ENCODE data around the gene KCNH4. TPM values are rescaled to one million over a fixed set of nuclear protein-coding genes. Genes with fewer than 3 reads are reported as not detected.

The KCNH4 gene
- polyA plus RNA-seq, 1 donor (not counting 4 experiments of a cell fraction or from before 2014, with no cell fraction given), result not detected

DNA sequence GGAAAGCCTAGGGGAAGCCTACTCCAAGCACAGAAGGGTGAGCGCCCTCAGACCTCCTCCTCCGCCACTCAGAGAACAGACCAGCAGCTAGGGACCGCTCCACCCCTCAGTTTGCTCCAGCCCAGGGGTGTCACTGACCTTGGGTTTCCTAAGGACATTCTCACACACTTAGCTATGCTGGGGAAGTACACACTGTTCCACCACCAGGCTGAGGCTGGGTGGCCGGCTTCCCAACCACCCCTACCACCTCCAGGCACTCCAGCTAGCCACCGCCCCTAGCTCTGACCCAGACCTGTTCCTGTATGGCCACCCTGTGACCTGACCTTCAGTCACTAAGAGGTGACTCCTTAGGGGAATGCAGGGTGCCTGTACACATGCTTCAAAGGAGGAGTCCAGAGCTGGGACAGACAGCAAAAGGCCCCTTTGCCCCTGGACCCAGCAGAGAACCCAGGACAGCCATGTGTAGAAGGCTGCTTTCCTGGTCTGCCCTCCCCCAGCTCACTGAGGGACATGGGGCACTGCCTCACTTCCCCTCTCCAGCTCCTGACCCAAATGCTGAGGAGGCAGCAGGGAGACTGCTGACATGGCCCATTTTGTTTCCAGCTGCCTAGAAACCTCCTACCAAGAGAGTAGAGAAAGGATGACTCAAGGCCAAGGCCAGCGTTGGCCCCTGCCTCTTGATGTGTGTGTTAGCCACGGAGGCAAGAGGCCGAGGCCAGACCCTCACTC lies 51.7 kb downstream of the KCNH4 start:
- no peak overlapping the region for H3K4me3 ChIP-seq (ENCODE audit: control insufficient read depth in 2 of 3, extremely low read depth in 1 of 3, insufficient read depth in 2 of 3, low read depth in 1 of 3, low read length in 3 of 3)
- H3K4me1 ChIP-seq (ENCODE audit: control insufficient read depth, extremely low read depth, insufficient read depth, low read length), result peaks cover 15% of the 10 kb centered on the region
- peaks cover 2% of the 10 kb centered on the region for H3K9me1 ChIP-seq (ENCODE audit: control insufficient read depth, extremely low read depth, insufficient read depth, low read length)
- H3K27ac ChIP-seq (ENCODE audit: control insufficient read depth, insufficient read depth, low read length), result no peak overlapping the region
- H3K4me2 ChIP-seq (ENCODE audit: control insufficient read depth, extremely low read depth, insufficient read depth, low read depth, low read length), result no peak overlapping the region
- dilution Hi-C loops (cut with MboI; ENCODE audit: extremely low pct_ligation_motif_present, low sequenced_read_pairs), result no loop called here
- H3K27me3 ChIP-seq (ENCODE audit: control insufficient read depth, extremely low read depth, insufficient read depth, low read length), result no peaks in the 10 kb centered on the region
- no peak overlapping the region for H2AFZ ChIP-seq (ENCODE audit: control insufficient read depth, low read length)
- FAIRE-seq (no peak), DNase-seq (ENCODE audit: low read depth, low spot score) (no peak)
- peaks cover 39% of the 10 kb centered on the region for H3K79me2 ChIP-seq (ENCODE audit: control insufficient read depth, insufficient read depth, low read length)
- peaks cover 46% of the 10 kb centered on the region in 2 experiments for H3K36me3 ChIP-seq (ENCODE audit: control insufficient read depth in 2 of 2, extremely low read depth in 1 of 2, insufficient read depth in 2 of 2, low read length in 2 of 2)
- H3K9me3 ChIP-seq (ENCODE audit: control insufficient read depth, low read depth, low read length), result no peaks in the 10 kb centered on the region
- H3K9ac ChIP-seq (ENCODE audit: control insufficient read depth, extremely low read depth, insufficient read depth, low read length), result no peak overlapping the region
- TF ChIP-seq, protein P1, sequence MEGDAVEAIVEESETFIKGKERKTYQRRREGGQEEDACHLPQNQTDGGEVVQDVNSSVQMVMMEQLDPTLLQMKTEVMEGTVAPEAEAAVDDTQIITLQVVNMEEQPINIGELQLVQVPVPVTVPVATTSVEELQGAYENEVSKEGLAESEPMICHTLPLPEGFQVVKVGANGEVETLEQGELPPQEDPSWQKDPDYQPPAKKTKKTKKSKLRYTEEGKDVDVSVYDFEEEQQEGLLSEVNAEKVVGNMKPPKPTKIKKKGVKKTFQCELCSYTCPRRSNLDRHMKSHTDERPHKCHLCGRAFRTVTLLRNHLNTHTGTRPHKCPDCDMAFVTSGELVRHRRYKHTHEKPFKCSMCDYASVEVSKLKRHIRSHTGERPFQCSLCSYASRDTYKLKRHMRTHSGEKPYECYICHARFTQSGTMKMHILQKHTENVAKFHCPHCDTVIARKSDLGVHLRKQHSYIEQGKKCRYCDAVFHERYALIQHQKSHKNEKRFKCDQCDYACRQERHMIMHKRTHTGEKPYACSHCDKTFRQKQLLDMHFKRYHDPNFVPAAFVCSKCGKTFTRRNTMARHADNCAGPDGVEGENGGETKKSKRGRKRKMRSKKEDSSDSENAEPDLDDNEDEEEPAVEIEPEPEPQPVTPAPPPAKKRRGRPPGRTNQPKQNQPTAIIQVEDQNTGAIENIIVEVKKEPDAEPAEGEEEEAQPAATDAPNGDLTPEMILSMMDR (optimal IDR thresholded peaks at IDR 0.05 in 1 of 3, IDR thresholded peaks at IDR 0.05 in 1 of 3, conservative IDR thresholded peaks at IDR 0.05 in 1 of 3; ENCODE audit: extremely low read depth in 1 of 3, insufficient read depth in 2 of 3, low read length in 3 of 3), result no peak
- TF ChIP-seq EZH2 (IDR thresholded peaks at IDR 0.05; ENCODE audit: low read length), result no peak
- H4K20me1 ChIP-seq (ENCODE audit: control insufficient read depth, extremely low read depth, insufficient read depth, low read length), result peaks cover 25% of the 10 kb centered on the region

DNA sequence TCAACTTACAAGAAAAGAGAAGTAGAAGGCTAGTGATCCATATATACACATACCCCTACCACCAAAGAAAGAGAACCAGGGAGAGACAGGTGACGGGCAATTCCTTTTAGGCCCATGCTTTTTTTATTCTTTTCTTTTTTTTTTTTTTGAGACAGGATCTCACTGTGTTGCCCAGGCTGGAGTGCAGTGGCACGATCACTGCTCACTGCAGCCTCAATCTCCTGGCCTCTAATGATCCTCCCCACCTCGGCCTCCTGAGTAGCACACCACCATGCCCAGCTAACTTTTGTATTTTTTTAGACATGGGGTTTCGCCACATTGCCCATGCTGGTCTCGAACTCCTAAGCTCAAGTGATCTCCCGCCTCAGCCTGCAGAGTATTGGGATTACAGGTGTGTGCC lies 53.5 kb downstream of the KCNH4 start:
- Histone ChIP-seq H2AFZ (ENCODE audit: control insufficient read depth, low read length) (no peak overlapping the region), H3K79me2 (ENCODE audit: control insufficient read depth, insufficient read depth, low read length) (peaks cover 22% of the 10 kb centered on the region), H3K4me2 (ENCODE audit: control insufficient read depth, extremely low read depth, insufficient read depth, low read depth, low read length) (no peak overlapping the region), H3K36me3 (ENCODE audit: control insufficient read depth in 2 of 2, extremely low read depth in 1 of 2, insufficient read depth in 2 of 2, low read length in 2 of 2) (peaks cover 46% of the 10 kb centered on the region in 2 experiments), H3K9me1 (ENCODE audit: control insufficient read depth, extremely low read depth, insufficient read depth, low read length) (no peaks in the 10 kb centered on the region), H3K27ac (ENCODE audit: control insufficient read depth, insufficient read depth, low read length) (no peak overlapping the region), H3K9ac (ENCODE audit: control insufficient read depth, extremely low read depth, insufficient read depth, low read length) (no peak overlapping the region), H3K4me1 (ENCODE audit: control insufficient read depth, extremely low read depth, insufficient read depth, low read length) (peaks cover 4% of the 10 kb centered on the region), H4K20me1 (ENCODE audit: control insufficient read depth, extremely low read depth, insufficient read depth, low read length) (peaks cover 9% of the 10 kb centered on the region), H3K4me3 (ENCODE audit: control insufficient read depth in 2 of 3, extremely low read depth in 1 of 3, insufficient read depth in 2 of 3, low read depth in 1 of 3, low read length in 3 of 3) (no peak overlapping the region), H3K9me3 (ENCODE audit: control insufficient read depth, low read depth, low read length) (no peaks in the 10 kb centered on the region), H3K27me3 (ENCODE audit: control insufficient read depth, extremely low read depth, insufficient read depth, low read length) (no peaks in the 10 kb centered on the region)
- TF ChIP-seq EZH2 (IDR thresholded peaks at IDR 0.05; ENCODE audit: low read length), result no peak
- TF ChIP-seq, protein P1 (optimal IDR thresholded peaks at IDR 0.05 in 1 of 3, IDR thresholded peaks at IDR 0.05 in 1 of 3, conservative IDR thresholded peaks at IDR 0.05 in 1 of 3; ENCODE audit: extremely low read depth in 1 of 3, insufficient read depth in 2 of 3, low read length in 3 of 3), result no peak
- dilution Hi-C loops (cut with MboI; ENCODE audit: extremely low pct_ligation_motif_present, low sequenced_read_pairs), result no loop called here
- no peak for DNase-seq (ENCODE audit: low read depth, low spot score)
- no peak for FAIRE-seq
